GM19467 (cell line): ENCODE data around the gene XRN1.
"Not testable (repeated sequence)": the region's sequence is repeated elsewhere in the genome, so short reads cannot be mapped to it uniquely, and the experiment has no call there.

Experiments used
- ATAC-seq: cut with Tn5 transposase; IDR thresholded peaks from one replicate; pipeline ENCODE4 v1.9.1; 2021; ENCODE audit warnings: mild to moderate bottlenecking, moderate library complexity; ENCODE audit not compliant: unreplicated experiment

The XRN1 gene

DNA sequence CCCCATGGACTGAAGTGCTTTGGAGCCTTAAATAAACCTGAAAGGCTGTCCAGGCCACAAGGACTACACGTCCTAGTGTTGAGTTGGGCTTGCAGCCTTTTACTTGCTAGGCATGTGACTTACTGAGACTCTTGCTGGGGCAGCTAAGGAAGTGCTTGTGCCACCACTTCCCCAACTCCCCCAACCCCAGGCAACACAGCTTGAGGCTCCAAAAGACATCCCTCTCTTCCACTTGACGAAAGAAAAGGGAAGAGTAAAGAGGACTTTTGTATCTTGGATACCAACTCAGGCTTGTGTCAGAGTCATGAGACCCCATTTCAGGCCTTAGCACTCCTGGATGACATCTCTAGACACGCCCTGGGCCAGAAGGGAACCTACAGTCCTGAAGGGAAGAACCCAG, 109.8 kb downstream of the XRN1 start:
- no peak for ATAC-seq

GRCh38 chr3:142332390-142332789, 115.4 kb downstream of the XRN1 start:
- ATAC-seq, result no peak

DNA sequence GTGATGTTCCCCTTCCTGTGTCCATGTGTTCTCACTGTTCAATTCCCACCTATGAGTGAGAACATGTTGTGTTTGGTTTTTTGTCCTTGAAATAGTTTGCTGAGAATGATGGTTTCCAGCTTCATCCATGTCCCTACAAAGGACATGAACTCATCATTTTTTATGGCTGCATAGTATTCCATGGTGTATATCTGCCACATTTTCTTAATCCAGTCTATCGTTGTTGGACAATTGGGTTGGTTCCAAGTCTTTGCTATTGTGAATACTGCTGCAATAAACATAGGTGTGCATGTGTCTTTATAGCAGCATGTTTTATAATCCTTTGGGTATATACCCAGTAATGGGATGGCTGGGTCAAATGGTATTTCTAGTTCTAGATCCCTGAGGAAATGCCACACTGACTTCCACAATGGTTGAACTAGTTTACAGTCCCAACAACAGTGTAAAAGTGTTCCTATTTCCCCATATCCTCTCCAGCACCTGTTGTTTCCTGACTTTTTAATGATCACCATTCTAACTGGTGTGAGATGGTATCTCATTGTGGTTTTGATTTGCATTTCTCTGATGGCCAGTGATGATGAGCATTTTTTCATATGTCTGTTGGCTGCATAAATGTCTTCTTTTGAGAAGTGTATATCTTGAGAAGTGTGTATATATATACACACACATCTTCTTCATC, 123.4 kb downstream of the XRN1 start:
- ATAC-seq, result not testable (repeated sequence)

GRCh38 chr3:142319912-142320311, 127.9 kb downstream of the XRN1 start:
- ATAC-seq, result no peak

GRCh38 chr3:142319094-142319493, 128.7 kb downstream of the XRN1 start:
- no peak for ATAC-seq

DNA sequence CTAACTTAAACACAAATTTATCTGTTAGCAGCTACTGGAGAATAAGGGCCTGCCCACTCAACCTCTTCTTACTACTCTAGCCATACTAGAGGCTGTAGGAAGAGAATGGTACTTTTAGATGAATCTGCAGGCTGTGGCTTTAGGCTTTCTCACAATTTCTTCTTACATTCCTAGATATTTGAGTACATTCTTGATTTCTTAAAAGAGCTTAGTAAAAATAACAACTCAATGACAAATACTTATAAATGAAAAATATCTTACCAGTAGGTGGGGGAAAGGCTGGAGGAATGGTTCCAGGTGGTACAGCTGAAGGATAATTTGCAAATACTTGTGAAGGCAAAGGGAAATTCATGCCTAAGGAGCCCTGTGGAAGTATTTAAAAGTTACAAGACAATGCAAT, 129.5 kb downstream of the XRN1 start:
- no peak for ATAC-seq

- not testable (repeated sequence) for ATAC-seq
Observed at GRCh38 chr3:142315978-142316388, 131.9 kb downstream of the XRN1 start.

DNA sequence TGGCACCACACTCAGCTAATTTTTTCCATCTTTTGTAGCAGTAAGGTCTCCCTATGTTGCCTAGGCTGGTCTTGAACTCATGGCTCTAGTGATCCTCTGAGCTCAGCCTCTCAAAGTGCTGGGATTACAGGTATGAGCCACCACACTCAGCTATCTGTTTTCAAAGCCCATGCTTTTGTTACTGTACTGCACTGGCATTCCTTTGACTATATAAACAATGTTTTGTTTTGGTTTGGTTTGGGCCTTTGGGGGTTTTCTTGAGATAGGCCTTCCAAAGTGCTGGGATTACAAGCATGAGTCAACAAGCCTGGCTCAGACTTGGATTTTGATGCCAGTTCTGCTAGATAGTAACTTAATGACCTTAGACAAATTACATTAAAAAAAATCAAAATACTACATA, 132.8 kb downstream of the XRN1 start:
- ATAC-seq, result no peak

DNA sequence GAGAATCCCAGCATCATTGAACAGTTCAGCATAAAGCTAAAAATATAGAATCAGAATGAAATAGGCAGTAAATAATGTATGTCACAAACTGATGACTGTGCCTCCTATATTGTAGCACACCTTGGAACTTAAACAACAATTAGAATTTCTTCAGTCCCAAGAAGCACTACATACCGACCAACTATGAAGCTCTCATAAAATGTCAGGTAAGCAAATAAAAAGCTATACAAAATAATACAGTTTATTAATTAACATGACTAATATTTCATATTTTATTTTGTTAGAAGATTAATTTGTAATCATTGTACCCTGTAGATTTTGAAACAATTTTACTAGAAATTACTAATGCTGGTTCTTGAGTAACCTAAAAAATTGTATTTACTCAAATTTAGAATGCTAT, 137.4 kb downstream of the XRN1 start:
- no peak for ATAC-seq

DNA sequence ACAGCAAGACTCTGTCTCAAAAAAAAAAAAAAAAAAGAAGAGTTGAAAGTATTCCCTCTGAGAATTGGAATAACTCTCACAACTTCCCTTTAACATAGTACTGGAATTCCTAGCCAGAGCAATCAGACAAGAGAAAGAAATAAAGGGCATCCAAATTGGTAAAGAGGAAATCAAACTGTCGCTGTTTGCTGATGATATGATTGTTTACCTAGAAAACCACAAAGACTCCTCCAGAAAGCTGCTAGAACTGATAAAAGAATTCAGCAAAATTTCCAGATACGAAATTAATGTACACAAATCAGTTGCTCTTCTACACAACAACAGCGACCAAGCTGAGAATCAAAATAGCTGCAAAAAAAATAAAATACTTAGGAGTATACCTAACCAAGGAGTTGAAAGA, 145.0 kb downstream of the XRN1 start:
- not testable (repeated sequence) for ATAC-seq

- ATAC-seq, result no peak
Observed at GRCh38 chr3:142298626-142299025, 149.2 kb downstream of the XRN1 start.

GRCh38 chr3:142296507-142296906, 151.3 kb downstream of the XRN1 start:
- no peak for ATAC-seq

DNA sequence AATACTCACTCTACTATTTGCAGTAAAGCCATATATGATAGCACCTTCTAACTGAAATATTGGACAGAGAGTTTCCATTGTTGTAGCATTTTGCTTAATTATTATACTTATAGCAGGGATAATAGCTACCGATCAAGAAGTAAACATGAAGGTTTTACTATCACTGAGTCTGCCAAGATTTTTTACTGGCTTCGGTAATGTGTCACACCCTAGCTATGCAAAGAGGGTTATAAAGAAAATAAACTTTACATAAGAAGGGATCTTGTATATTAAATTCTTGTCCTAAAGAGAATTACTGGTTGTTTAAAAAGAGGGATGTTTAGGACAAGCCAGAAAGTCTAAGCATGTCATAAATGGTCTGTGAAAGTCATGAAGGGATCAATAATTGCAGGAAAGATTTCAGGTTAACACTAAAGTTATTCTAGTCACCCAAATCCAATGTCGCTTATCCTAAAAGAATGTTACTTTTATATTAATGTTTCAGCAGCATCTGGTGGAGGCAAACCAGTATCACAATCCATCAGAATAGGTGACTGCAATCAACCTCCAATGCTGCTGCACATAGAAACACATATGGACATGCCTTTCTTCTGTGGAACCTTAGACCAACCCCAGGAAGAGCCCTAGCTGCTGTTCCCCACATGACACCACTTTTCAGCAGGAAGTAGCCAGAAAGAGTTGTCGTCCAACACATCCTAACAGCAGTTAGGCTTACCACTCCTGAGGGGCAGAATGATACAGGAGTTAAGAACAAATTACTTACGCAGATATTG, 159.8 kb downstream of the XRN1 start:
- no peak for ATAC-seq

DNA sequence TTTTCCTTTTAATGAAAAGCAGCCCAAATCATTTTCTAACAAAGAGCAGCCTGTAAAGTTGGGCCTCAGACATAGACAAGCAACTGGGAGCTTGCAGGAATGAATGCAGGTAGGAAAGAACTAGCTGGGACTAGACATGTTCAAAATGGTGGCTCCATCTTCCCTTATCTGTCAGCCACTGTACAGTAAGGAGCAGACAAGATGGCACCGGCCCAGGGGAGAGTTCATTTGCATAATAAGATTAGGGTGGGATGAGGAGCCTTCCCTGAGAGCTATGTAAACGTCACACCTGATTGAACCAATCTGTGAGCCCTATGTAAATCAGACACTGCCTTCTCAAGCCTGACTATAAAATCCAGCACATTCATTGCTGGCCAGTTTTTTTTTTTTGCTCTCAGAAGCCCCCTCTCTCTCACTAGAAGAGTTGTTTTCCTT, 162.7 kb downstream of the XRN1 start:
- ATAC-seq, result no peak

DNA sequence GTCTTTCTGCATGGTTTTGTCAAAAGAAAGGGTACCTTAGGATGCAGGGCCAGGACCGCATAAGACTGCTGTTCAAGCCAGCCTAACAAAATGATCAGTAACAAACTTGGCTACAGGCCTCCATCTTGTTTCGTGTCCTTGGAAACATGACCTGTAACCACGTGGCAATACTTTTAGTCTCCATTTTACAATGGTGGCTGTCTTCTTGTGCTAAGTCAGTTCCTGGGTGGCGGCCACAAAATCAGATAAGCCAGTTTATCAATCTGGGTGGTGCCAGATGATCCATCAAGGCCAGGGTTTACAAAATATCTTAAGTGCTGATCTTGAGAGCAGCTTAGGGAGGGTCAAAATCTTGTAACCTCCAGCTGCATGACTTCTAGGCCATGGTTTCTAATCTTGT, 165.3 kb downstream of the XRN1 start:
- no peak for ATAC-seq

GRCh38 chr3:142281474-142281873, 166.4 kb downstream of the XRN1 start:
- no peak for ATAC-seq

DNA sequence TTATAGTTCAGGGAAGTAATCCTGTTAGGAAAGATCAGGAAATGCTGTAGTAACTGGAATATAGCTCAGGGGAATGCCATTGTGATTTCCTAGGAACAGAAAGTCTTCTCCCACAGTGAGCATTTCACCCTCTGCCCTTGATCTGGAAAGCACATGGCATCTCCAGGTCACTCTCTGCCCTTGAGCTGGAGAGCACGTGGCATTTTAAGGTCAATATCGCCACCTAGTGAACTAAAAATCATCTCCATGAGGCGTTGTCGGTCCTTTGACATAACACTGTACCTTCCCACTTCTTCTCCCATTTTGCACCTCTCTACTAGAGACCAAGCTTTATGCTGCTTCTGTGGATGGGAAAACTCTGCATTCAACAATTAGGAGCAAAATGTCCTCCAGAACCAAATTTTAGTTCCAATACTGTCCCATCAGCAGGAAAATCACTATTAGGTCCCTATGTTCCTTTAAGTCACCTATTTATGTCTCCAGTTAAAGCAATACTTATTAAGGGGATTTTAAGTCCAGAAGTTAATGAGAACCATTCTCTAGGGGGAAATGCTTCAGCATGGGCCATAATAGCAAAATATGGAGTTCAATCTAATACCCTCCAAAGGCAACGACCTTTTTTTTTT, 167.8 kb downstream of the XRN1 start:
- peak; percentile 77 for ATAC-seq

- ATAC-seq, result no peak
Observed at GRCh38 chr3:142278451-142278850, 169.4 kb downstream of the XRN1 start.

GRCh38 chr3:142276781-142277180, 171.1 kb downstream of the XRN1 start:
- ATAC-seq, result no peak

GRCh38 chr3:142275856-142276255, 172.0 kb downstream of the XRN1 start:
- no peak for ATAC-seq

DNA sequence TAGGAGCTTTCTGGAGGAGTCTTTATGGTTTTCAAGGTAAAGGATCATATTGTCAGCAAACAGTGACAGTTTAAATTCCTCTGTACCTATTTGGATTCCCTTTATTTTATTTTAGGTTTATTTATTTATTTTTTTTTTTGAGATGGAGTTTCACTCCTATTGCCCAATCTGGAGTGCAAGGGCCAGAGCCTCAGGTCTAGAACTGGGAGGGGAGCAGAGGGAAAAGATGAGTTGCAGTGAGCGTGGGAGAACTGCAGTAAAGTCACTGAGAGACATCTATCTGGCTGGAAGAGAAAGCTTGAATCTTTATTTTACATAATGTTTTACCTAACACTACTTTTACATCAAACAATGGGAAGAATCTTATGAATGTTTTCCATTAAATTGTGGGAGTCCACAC, 172.9 kb downstream of the XRN1 start:
- ATAC-seq, result no peak

DNA sequence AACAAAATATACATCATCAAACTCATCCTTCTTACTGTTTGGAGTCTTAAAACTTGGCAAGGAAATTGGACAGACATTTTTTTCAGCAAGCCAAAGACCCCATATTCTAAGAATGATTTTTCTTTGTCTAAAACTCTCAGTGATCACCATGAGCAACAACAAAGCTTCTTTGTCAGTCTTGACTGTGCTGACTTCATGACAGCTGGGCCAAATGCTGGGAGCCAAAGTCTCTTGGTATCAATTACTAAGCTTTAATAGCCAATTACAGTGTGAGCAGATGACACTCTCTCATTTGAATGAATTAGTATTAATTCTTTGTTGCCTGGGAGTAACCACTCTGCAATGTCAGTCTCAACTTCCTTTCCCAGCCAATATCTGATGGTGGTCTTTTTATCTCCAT, 174.3 kb downstream of the XRN1 start:
- ATAC-seq, result no peak
